ENCODE data around the gene PLP1. TPM values are rescaled to one million over a fixed set of nuclear protein-coding genes. Genes with fewer than 3 reads are reported as not detected.
"Not testable (repeated sequence)": the region's sequence is repeated elsewhere in the genome, so short reads cannot be mapped to it uniquely, and the experiment has no call there.

PLP1 gene
- total RNA-seq, 6 experiments from 2014 or later, result 0.24 to 0.75 (median 0.61) TPM; not detected in 2

DNA sequence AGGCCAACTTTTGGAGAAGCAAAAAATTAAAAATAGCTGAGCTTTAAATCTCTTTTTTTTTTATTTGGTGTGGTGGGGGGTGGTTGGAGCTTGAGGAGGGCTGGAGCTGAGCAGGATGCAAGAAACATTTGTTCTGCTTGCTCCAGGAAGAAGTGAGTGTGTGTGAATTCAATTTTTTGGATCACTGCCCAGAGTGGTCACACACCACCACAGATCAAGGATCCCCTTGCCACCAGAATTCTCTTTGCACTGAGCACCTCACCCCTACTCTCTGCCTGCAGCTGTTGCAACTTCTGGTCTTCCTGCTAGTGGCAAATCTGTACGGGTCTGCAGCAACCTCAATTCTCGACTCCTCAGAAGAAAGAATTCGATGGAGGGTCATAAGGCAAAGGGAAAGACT lies 19.9 kb upstream of the PLP1 start:
- H3K4me3 ChIP-seq, result no peak overlapping the region
- no peaks in the 10 kb centered on the region for H3K27me3 ChIP-seq
- H3K4me1 ChIP-seq, result no peaks in the 10 kb centered on the region
- intact Hi-C loops (cut with DNase I), result no loop called here
- WGBS (ENCODE audit: insufficient coverage, low coverage, low lambda C conversion rate, missing lambda C conversion rate), result 56% methylated on average over 3 of the region's 3 CpGs
- no peak overlapping the region for H3K27ac ChIP-seq
- ATAC-seq, result no peak
- peaks cover 0 to 4% (median 0%) of the 10 kb centered on the region in 4 donors for H3K9me3 ChIP-seq
- TF ChIP-seq CTCF (IDR thresholded peaks at IDR 0.05) (no peak), POLR2A (IDR thresholded peaks at IDR 0.05) (no peak)
- no peaks in the 10 kb centered on the region for H3K36me3 ChIP-seq
- DNase-seq, result no peak

GRCh38 chrX:103758555-103758954 lies 18.1 kb upstream of the PLP1 start:
- H3K4me1 ChIP-seq, result no peaks in the 10 kb centered on the region
- WGBS (ENCODE audit: insufficient coverage, low coverage, low lambda C conversion rate, missing lambda C conversion rate), result 57% methylated on average over 1 of the region's 1 CpG
- H3K27ac ChIP-seq, result no peak overlapping the region
- DNase-seq, result no peak
- peaks cover 0 to 4% (median 0%) of the 10 kb centered on the region in 4 donors for H3K9me3 ChIP-seq
- no peak for ATAC-seq
- no peak overlapping the region for H3K4me3 ChIP-seq
- intact Hi-C loops (cut with DNase I), result no loop called here
- no peaks in the 10 kb centered on the region for H3K27me3 ChIP-seq
- H3K36me3 ChIP-seq, result no peaks in the 10 kb centered on the region
- no peak for TF ChIP-seq CTCF (IDR thresholded peaks at IDR 0.05)
- no peak for TF ChIP-seq POLR2A (IDR thresholded peaks at IDR 0.05)

DNA sequence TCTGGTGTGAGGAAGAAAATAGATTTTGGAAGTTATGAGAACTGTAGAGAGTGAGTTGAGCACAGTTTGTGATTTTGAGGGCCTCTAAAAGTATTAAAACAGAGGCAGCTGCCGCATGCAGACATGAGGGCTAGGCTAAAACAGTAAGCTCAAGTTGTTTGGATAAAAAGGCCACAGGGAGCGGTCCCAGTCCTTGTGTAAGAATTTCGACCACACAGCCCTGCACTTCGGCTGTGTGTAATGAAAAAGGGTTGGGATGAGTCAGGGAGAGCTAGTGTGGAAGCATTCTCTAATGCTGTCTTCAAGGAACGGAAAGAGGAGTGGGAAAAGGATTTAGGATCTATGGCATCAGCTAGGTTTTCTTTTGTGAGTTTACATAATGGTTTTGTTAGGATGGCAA lies 13.1 kb upstream of the PLP1 start:
- ATAC-seq; H3K27ac ChIP-seq; H3K9me3 ChIP-seq; H3K4me1 ChIP-seq; H3K36me3 ChIP-seq; DNase-seq; intact Hi-C loops (cut with DNase I); H3K4me3 ChIP-seq; H3K27me3 ChIP-seq: not testable (repeated sequence)
- WGBS (ENCODE audit: insufficient coverage, low coverage, low lambda C conversion rate, missing lambda C conversion rate), result 59% methylated on average over 5 of the region's 5 CpGs

- 76% methylated on average over 8 of the region's 9 CpGs for WGBS (ENCODE audit: insufficient coverage, low coverage, low lambda C conversion rate, missing lambda C conversion rate)
- H3K4me1 ChIP-seq; H3K27me3 ChIP-seq; intact Hi-C loops (cut with DNase I); H3K27ac ChIP-seq; ATAC-seq; DNase-seq; H3K36me3 ChIP-seq; H3K9me3 ChIP-seq; H3K4me3 ChIP-seq: not testable (repeated sequence)
Measured at GRCh38 chrX:103766813-103767555, 9.7 kb upstream of the PLP1 start.

- Histone ChIP-seq H3K27me3 (no peaks in the 10 kb centered on the region), H3K4me1 (no peaks in the 10 kb centered on the region), H3K27ac (no peak overlapping the region), H3K4me3 (no peak overlapping the region), H3K36me3 (no peaks in the 10 kb centered on the region), H3K9me3 (no peaks in the 10 kb centered on the region)
- 11% methylated on average over 3 of the region's 3 CpGs for WGBS (ENCODE audit: insufficient coverage, low coverage, low lambda C conversion rate, missing lambda C conversion rate)
- DNase-seq (no peak), ATAC-seq (no peak)
- intact Hi-C loops (cut with DNase I), result no loop called here
- TF ChIP-seq POLR2A (IDR thresholded peaks at IDR 0.05), result no peak
- no peak for TF ChIP-seq CTCF (IDR thresholded peaks at IDR 0.05)
Measured at GRCh38 chrX:103773445-103773844, 3.2 kb upstream of the PLP1 start.
